ENCODE results near the gene OR4K14. TPM values are rescaled to one million over a fixed set of nuclear protein-coding genes. Genes with fewer than 3 reads are reported as not detected.

Gene OR4K14
- polyA plus RNA-seq, result not detected

- H3K9me3 ChIP-seq (ENCODE audit: control insufficient read depth in 2 of 2, insufficient read depth in 1 of 2, low read depth in 1 of 2, low read length in 1 of 2), result peaks cover under 1 to 5% of the 10 kb centered on the region in 2 donors
- H3K4me3 ChIP-seq (ENCODE audit: low read depth in 1 of 2, low read length in 2 of 2), result no peak within 1 kb of the TSS
- no peaks in the 10 kb centered on the region for H3K4me1 ChIP-seq (ENCODE audit: control insufficient read depth in 2 of 2, insufficient read depth in 2 of 2, low read length in 1 of 2)
- no peak within 1 kb of the TSS for H3K27ac ChIP-seq (ENCODE audit: low read depth in 2 of 2, low read length in 1 of 2)
- no peaks in the 10 kb centered on the region for H3K27me3 ChIP-seq (ENCODE audit: control insufficient read depth in 1 of 2, insufficient read depth in 2 of 2, low read length in 2 of 2)
- 72 to 73% methylated on average over 2 of the region's 2 CpGs for WGBS, 2 donors
- H3K36me3 ChIP-seq (ENCODE audit: control insufficient read depth in 2 of 2, insufficient read depth in 2 of 2, low read length in 1 of 2), result no peaks in the 10 kb centered on the region
Measured at GRCh38 chr14:20019257-20019865, at the start of gene OR4K14. Gene OR4K14, minus strand, starts transcription at chr14:20019307. Its CDS starts 4,114 bp downstream, at chr14:20015193.

GRCh38 chr14:20059745-20060144 lies 40.6 kb upstream of the OR4K14 start, which contains the start of gene OR4L1:
Gene OR4L1, plus strand, starts transcription at chr14:20060045. Its CDS starts 0 bp downstream, at chr14:20060045.
- no peaks in the 10 kb centered on the region for H3K27me3 ChIP-seq (ENCODE audit: control insufficient read depth in 1 of 2, insufficient read depth in 2 of 2, low read length in 2 of 2)
- no peak within 1 kb of the TSS for H3K4me3 ChIP-seq (ENCODE audit: low read depth in 1 of 2, low read length in 2 of 2)
- H3K4me1 ChIP-seq (ENCODE audit: control insufficient read depth in 2 of 2, insufficient read depth in 2 of 2, low read length in 1 of 2), result no peaks in the 10 kb centered on the region
- H3K36me3 ChIP-seq (ENCODE audit: control insufficient read depth in 2 of 2, insufficient read depth in 2 of 2, low read length in 1 of 2), result no peaks in the 10 kb centered on the region
- WGBS, 2 donors, result 58 to 59% methylated on average over 2 of the region's 2 CpGs
- no peak within 1 kb of the TSS for H3K27ac ChIP-seq (ENCODE audit: low read depth in 2 of 2, low read length in 1 of 2)
- peaks cover 3 to 7% of the 10 kb centered on the region in 2 donors for H3K9me3 ChIP-seq (ENCODE audit: control insufficient read depth in 2 of 2, insufficient read depth in 1 of 2, low read depth in 1 of 2, low read length in 1 of 2)

GRCh38 chr14:20048202-20048601 lies 29.1 kb upstream of the OR4K14 start:
- no peaks in the 10 kb centered on the region for H3K36me3 ChIP-seq (ENCODE audit: control insufficient read depth in 2 of 2, insufficient read depth in 2 of 2, low read length in 1 of 2)
- no peaks in the 10 kb centered on the region for H3K9me3 ChIP-seq (ENCODE audit: control insufficient read depth in 2 of 2, insufficient read depth in 1 of 2, low read depth in 1 of 2, low read length in 1 of 2)
- H3K27ac ChIP-seq (ENCODE audit: low read depth in 2 of 2, low read length in 1 of 2), result no peak overlapping the region
- 63 to 67% methylated on average over 1 of the region's 1 CpG for WGBS, 2 donors
- no peaks in the 10 kb centered on the region for H3K27me3 ChIP-seq (ENCODE audit: control insufficient read depth in 1 of 2, insufficient read depth in 2 of 2, low read length in 2 of 2)
- no peak overlapping the region for H3K4me3 ChIP-seq (ENCODE audit: low read depth in 1 of 2, low read length in 2 of 2)
- H3K4me1 ChIP-seq (ENCODE audit: control insufficient read depth in 2 of 2, insufficient read depth in 2 of 2, low read length in 1 of 2), result no peaks in the 10 kb centered on the region

GRCh38 chr14:20044243-20044642 lies 25.1 kb upstream of the OR4K14 start:
- H3K36me3 ChIP-seq (ENCODE audit: control insufficient read depth in 2 of 2, insufficient read depth in 2 of 2, low read length in 1 of 2), result no peaks in the 10 kb centered on the region
- 70 to 71% methylated on average over 5 of the region's 5 CpGs for WGBS, 2 donors
- H3K27ac ChIP-seq (ENCODE audit: low read depth in 2 of 2, low read length in 1 of 2), result no peak overlapping the region
- no peak overlapping the region for H3K4me3 ChIP-seq (ENCODE audit: low read depth in 1 of 2, low read length in 2 of 2)
- H3K9me3 ChIP-seq (ENCODE audit: control insufficient read depth in 2 of 2, insufficient read depth in 1 of 2, low read depth in 1 of 2, low read length in 1 of 2), result no peaks in the 10 kb centered on the region
- no peaks in the 10 kb centered on the region for H3K27me3 ChIP-seq (ENCODE audit: control insufficient read depth in 1 of 2, insufficient read depth in 2 of 2, low read length in 2 of 2)
- no peaks in the 10 kb centered on the region for H3K4me1 ChIP-seq (ENCODE audit: control insufficient read depth in 2 of 2, insufficient read depth in 2 of 2, low read length in 1 of 2)

GRCh38 chr14:20035938-20036337 lies 16.8 kb upstream of the OR4K14 start, which contains the start of gene OR4K13:
Gene OR4K13, minus strand, starts transcription at chr14:20036038. Its CDS starts 1,280 bp downstream, at chr14:20034758.
- Histone ChIP-seq H3K4me1 (ENCODE audit: control insufficient read depth in 2 of 2, insufficient read depth in 2 of 2, low read length in 1 of 2) (no peaks in the 10 kb centered on the region), H3K4me3 (ENCODE audit: low read depth in 1 of 2, low read length in 2 of 2) (no peak within 1 kb of the TSS), H3K36me3 (ENCODE audit: control insufficient read depth in 2 of 2, insufficient read depth in 2 of 2, low read length in 1 of 2) (no peaks in the 10 kb centered on the region), H3K27me3 (ENCODE audit: control insufficient read depth in 1 of 2, insufficient read depth in 2 of 2, low read length in 2 of 2) (no peaks in the 10 kb centered on the region), H3K27ac (ENCODE audit: low read depth in 2 of 2, low read length in 1 of 2) (no peak within 1 kb of the TSS), H3K9me3 (ENCODE audit: control insufficient read depth in 2 of 2, insufficient read depth in 1 of 2, low read depth in 1 of 2, low read length in 1 of 2) (no peaks in the 10 kb centered on the region)
- 93 to 94% methylated on average over 4 of the region's 4 CpGs for WGBS, 2 donors

- no peak overlapping the region for H3K4me3 ChIP-seq (ENCODE audit: low read depth in 1 of 2, low read length in 2 of 2)
- no peaks in the 10 kb centered on the region for H3K36me3 ChIP-seq (ENCODE audit: control insufficient read depth in 2 of 2, insufficient read depth in 2 of 2, low read length in 1 of 2)
- H3K27me3 ChIP-seq (ENCODE audit: control insufficient read depth in 1 of 2, insufficient read depth in 2 of 2, low read length in 2 of 2), result no peaks in the 10 kb centered on the region
- no peaks in the 10 kb centered on the region for H3K9me3 ChIP-seq (ENCODE audit: control insufficient read depth in 2 of 2, insufficient read depth in 1 of 2, low read depth in 1 of 2, low read length in 1 of 2)
- 59 to 64% methylated on average over 3 of the region's 3 CpGs for WGBS, 2 donors
- H3K27ac ChIP-seq (ENCODE audit: low read depth in 2 of 2, low read length in 1 of 2), result no peak overlapping the region
- no peaks in the 10 kb centered on the region for H3K4me1 ChIP-seq (ENCODE audit: control insufficient read depth in 2 of 2, insufficient read depth in 2 of 2, low read length in 1 of 2)
Measured at GRCh38 chr14:20035449-20035848, 16.3 kb upstream of the OR4K14 start.

GRCh38 chr14:20031058-20031457 lies 12.0 kb upstream of the OR4K14 start:
- Histone ChIP-seq H3K9me3 (ENCODE audit: control insufficient read depth in 2 of 2, insufficient read depth in 1 of 2, low read depth in 1 of 2, low read length in 1 of 2) (no peaks in the 10 kb centered on the region), H3K27ac (ENCODE audit: low read depth in 2 of 2, low read length in 1 of 2) (no peak overlapping the region), H3K27me3 (ENCODE audit: control insufficient read depth in 1 of 2, insufficient read depth in 2 of 2, low read length in 2 of 2) (no peaks in the 10 kb centered on the region), H3K36me3 (ENCODE audit: control insufficient read depth in 2 of 2, insufficient read depth in 2 of 2, low read length in 1 of 2) (no peaks in the 10 kb centered on the region), H3K4me1 (ENCODE audit: control insufficient read depth in 2 of 2, insufficient read depth in 2 of 2, low read length in 1 of 2) (no peaks in the 10 kb centered on the region), H3K4me3 (ENCODE audit: low read depth in 1 of 2, low read length in 2 of 2) (no peak overlapping the region)
- 75% methylated on average over 6 of the region's 6 CpGs for WGBS, 2 donors

GRCh38 chr14:20008156-20008555 lies 11.0 kb downstream of the OR4K14 start:
- Histone ChIP-seq H3K9me3 (ENCODE audit: control insufficient read depth in 2 of 2, insufficient read depth in 1 of 2, low read depth in 1 of 2, low read length in 1 of 2) (no peaks in the 10 kb centered on the region), H3K4me3 (ENCODE audit: low read depth in 1 of 2, low read length in 2 of 2) (no peak overlapping the region), H3K36me3 (ENCODE audit: control insufficient read depth in 2 of 2, insufficient read depth in 2 of 2, low read length in 1 of 2) (no peaks in the 10 kb centered on the region), H3K4me1 (ENCODE audit: control insufficient read depth in 2 of 2, insufficient read depth in 2 of 2, low read length in 1 of 2) (no peaks in the 10 kb centered on the region), H3K27ac (ENCODE audit: low read depth in 2 of 2, low read length in 1 of 2) (no peak overlapping the region), H3K27me3 (ENCODE audit: control insufficient read depth in 1 of 2, insufficient read depth in 2 of 2, low read length in 2 of 2) (no peaks in the 10 kb centered on the region)

- no peaks in the 10 kb centered on the region for H3K4me1 ChIP-seq (ENCODE audit: control insufficient read depth in 2 of 2, insufficient read depth in 2 of 2, low read length in 1 of 2)
- no peaks in the 10 kb centered on the region for H3K36me3 ChIP-seq (ENCODE audit: control insufficient read depth in 2 of 2, insufficient read depth in 2 of 2, low read length in 1 of 2)
- H3K27ac ChIP-seq (ENCODE audit: low read depth in 2 of 2, low read length in 1 of 2), result no peak overlapping the region
- H3K9me3 ChIP-seq (ENCODE audit: control insufficient read depth in 2 of 2, insufficient read depth in 1 of 2, low read depth in 1 of 2, low read length in 1 of 2), result no peaks in the 10 kb centered on the region
- H3K4me3 ChIP-seq (ENCODE audit: low read depth in 1 of 2, low read length in 2 of 2), result no peak overlapping the region
- H3K27me3 ChIP-seq (ENCODE audit: control insufficient read depth in 1 of 2, insufficient read depth in 2 of 2, low read length in 2 of 2), result no peaks in the 10 kb centered on the region
- 73 to 80% methylated on average over 7 of the region's 7 CpGs for WGBS, 2 donors
Measured at GRCh38 chr14:20002319-20002718, 16.8 kb downstream of the OR4K14 start.

- Histone ChIP-seq H3K36me3 (ENCODE audit: control insufficient read depth in 2 of 2, insufficient read depth in 2 of 2, low read length in 1 of 2) (no peaks in the 10 kb centered on the region), H3K4me3 (ENCODE audit: low read depth in 1 of 2, low read length in 2 of 2) (no peak within 1 kb of the TSS), H3K9me3 (ENCODE audit: control insufficient read depth in 2 of 2, insufficient read depth in 1 of 2, low read depth in 1 of 2, low read length in 1 of 2) (no peaks in the 10 kb centered on the region), H3K27me3 (ENCODE audit: control insufficient read depth in 1 of 2, insufficient read depth in 2 of 2, low read length in 2 of 2) (no peaks in the 10 kb centered on the region), H3K4me1 (ENCODE audit: control insufficient read depth in 2 of 2, insufficient read depth in 2 of 2, low read length in 1 of 2) (no peaks in the 10 kb centered on the region), H3K27ac (ENCODE audit: low read depth in 2 of 2, low read length in 1 of 2) (no peak within 1 kb of the TSS)
Measured at GRCh38 chr14:20001863-20002262, 17.2 kb downstream of the OR4K14 start, which contains the start of gene OR4Q2. Gene OR4Q2, plus strand, starts transcription at chr14:20002163.

Data from esophagus (tissue), 2 donors.